Osteoblast (primary cell): ENCODE results near the gene INO80. TPM values are rescaled to one million over a fixed set of nuclear protein-coding genes. Genes with fewer than 3 reads are reported as not detected.
"Not testable (repeated sequence)": the region's sequence is repeated elsewhere in the genome, so short reads cannot be mapped to it uniquely, and the experiment has no call there.

Experiments
- DNase-seq: peaks from one replicate; pipeline ENCODE4 v3.0.0; 2011; ENCODE audit warnings: low spot score, mixed read lengths; ENCODE audit not compliant: insufficient read length; ENCODE audit errors: missing footprints
- H2AFZ ChIP-seq: 2 replicates; pipeline ENCODE4 v1.6.0; 2011; ENCODE audit warnings: mild to moderate bottlenecking, low read length
- H3K27ac ChIP-seq: 2 replicates; pipeline ENCODE4 v1.5.1; 2011; ENCODE audit warnings: mild to moderate bottlenecking, low read depth, low read length, moderate library complexity
- H3K27me3 ChIP-seq: 2 replicates; pipeline ENCODE4 v1.6.0; 2012; ENCODE audit warnings: mild to moderate bottlenecking, control low read depth, inconsistent platforms, low read length, moderate library complexity; ENCODE audit not compliant: insufficient read depth
- H3K36me3 ChIP-seq: 2 replicates; pipeline ENCODE4 v1.5.1; 2011; ENCODE audit warnings: mild to moderate bottlenecking, low read length, control low read depth, moderate library complexity; ENCODE audit not compliant: insufficient read depth
- H3K4me1 ChIP-seq: 2 replicates; pipeline ENCODE4 v1.5.1; 2011; ENCODE audit warnings: mild to moderate bottlenecking, low read length, control low read depth, moderate library complexity; ENCODE audit not compliant: insufficient read depth
- H3K4me2 ChIP-seq: 2 replicates; pipeline ENCODE4 v1.6.0; 2011; ENCODE audit warnings: mild to moderate bottlenecking, low read length; ENCODE audit not compliant: insufficient read depth
- H3K4me3 ChIP-seq: fragments of 200-600 bp; sonication (generic); 3 replicates; pipeline ENCODE4 v1.5.1; 2012; ENCODE audit warnings: mild to moderate bottlenecking, low read length, inconsistent platforms; ENCODE audit not compliant: insufficient read depth
- H3K79me2 ChIP-seq: 2 replicates; pipeline ENCODE4 v1.6.0; 2012; ENCODE audit warnings: mild to moderate bottlenecking, low read length, control low read depth, inconsistent platforms; ENCODE audit not compliant: insufficient read depth
- H3K9me3 ChIP-seq: 2 replicates; pipeline ENCODE4 v1.5.1; 2011; ENCODE audit warnings: low read depth, low read length, control low read depth
- H4K20me1 ChIP-seq: 2 replicates; pipeline ENCODE4 v1.6.0; 2012; ENCODE audit warnings: mild to moderate bottlenecking, low read length, control low read depth; ENCODE audit not compliant: insufficient read depth
- CTCF ChIP-seq: IDR thresholded peaks from 2 replicates; pipeline ENCODE4 v1.5.1; 2011; ENCODE audit warnings: mild to moderate bottlenecking, low read depth, low read length, moderate library complexity; ENCODE audit errors: extremely low read depth
- total RNA-seq: library from RNA; depleted of rRNA; stranded (reverse); fragments of >200 nt; gene quantifications from 2 replicates; pipeline ENCODE4 v1.2.3, GENCODE V29; 2012

The INO80 gene
- total RNA-seq, 1 donor = 23.5 TPM

- H3K4me2 ChIP-seq = no peak overlapping the region
- no peak for TF ChIP-seq CTCF
- no peak overlapping the region for H3K4me3 ChIP-seq
- no peaks in the 10 kb centered on the region for H3K79me2 ChIP-seq
- H3K36me3 ChIP-seq = no peaks in the 10 kb centered on the region
- peak overlapping the region; percentile 51 for H2AFZ ChIP-seq
- H3K4me1 ChIP-seq = peaks cover 5% of the 10 kb centered on the region
- H3K27me3 ChIP-seq = no peaks in the 10 kb centered on the region
- H3K9me3 ChIP-seq = no peaks in the 10 kb centered on the region
- H4K20me1 ChIP-seq = no peaks in the 10 kb centered on the region
- DNase-seq = no peak
- no peak overlapping the region for H3K27ac ChIP-seq
Observed at GRCh38 chr15:41150279-41150678, 34.2 kb upstream of the INO80 start.

GRCh38 chr15:41148065-41148464 is 32.0 kb upstream of the INO80 start:
- Histone ChIP-seq H3K4me2 (no peak overlapping the region), H3K9me3 (no peaks in the 10 kb centered on the region), H3K27ac (no peak overlapping the region), H4K20me1 (no peaks in the 10 kb centered on the region), H3K4me3 (no peak overlapping the region), H2AFZ (no peak overlapping the region), H3K79me2 (no peaks in the 10 kb centered on the region), H3K36me3 (no peaks in the 10 kb centered on the region), H3K4me1 (peaks cover 5% of the 10 kb centered on the region), H3K27me3 (no peaks in the 10 kb centered on the region)
- DNase-seq = no peak
- no peak for TF ChIP-seq CTCF

GRCh38 chr15:41139619-41140018 is 23.5 kb upstream of the INO80 start:
- no peak for TF ChIP-seq CTCF
- Histone ChIP-seq H4K20me1 (no peaks in the 10 kb centered on the region), H3K79me2 (no peaks in the 10 kb centered on the region), H3K4me1 (no peaks in the 10 kb centered on the region), H3K27ac (no peak overlapping the region), H3K4me3 (no peak overlapping the region), H3K27me3 (no peaks in the 10 kb centered on the region), H2AFZ (no peak overlapping the region), H3K9me3 (no peaks in the 10 kb centered on the region), H3K4me2 (no peak overlapping the region), H3K36me3 (no peaks in the 10 kb centered on the region)
- DNase-seq = no peak

GRCh38 chr15:41139112-41139511 is 23.0 kb upstream of the INO80 start:
- not testable (repeated sequence) for H3K4me1 ChIP-seq, H3K9me3 ChIP-seq, H3K4me3 ChIP-seq, H3K4me2 ChIP-seq, DNase-seq, H3K27me3 ChIP-seq, H3K36me3 ChIP-seq, H3K79me2 ChIP-seq, H4K20me1 ChIP-seq, H3K27ac ChIP-seq, H2AFZ ChIP-seq

- not testable (repeated sequence) for H3K27ac ChIP-seq, H3K27me3 ChIP-seq, H3K79me2 ChIP-seq, H2AFZ ChIP-seq, H3K9me3 ChIP-seq, H3K4me2 ChIP-seq, H4K20me1 ChIP-seq, H3K4me1 ChIP-seq, H3K4me3 ChIP-seq, DNase-seq, H3K36me3 ChIP-seq
Observed at GRCh38 chr15:41135580-41135979, 19.5 kb upstream of the INO80 start.
